K562 (cell line): ENCODE results near the gene PIK3C2G. TPM values are rescaled to one million over a fixed set of nuclear protein-coding genes. Genes with fewer than 3 reads are reported as not detected.

Source experiments
- ATAC-seq: fragments of 200-7000 bp; cut with Tn5 transposase; 3 replicates; pipeline ENCODE4 v1.9.1; 2020; ENCODE audit warnings: moderate library complexity
- BruUV-seq: library from RNA; stranded (reverse); fragments of 400-500 nt; replicated peaks from 2 replicates; lab custom pipeline; 2021; lab: Mats Ljungman, UMichigan
- CTCF ChIA-PET: fragments of 300-600 bp; formaldehyde crosslinking; extraction: SDS; loops from one replicate; lab custom pipeline; 2021; ENCODE audit warnings: low intra/inter-chr PET ratio; lab: Yijun Ruan, JAX
- POLR2A ChIA-PET: fragments of 300-600, 350-650 bp; sonication (Branson Sonifier 250); formaldehyde crosslinking; extraction: SDS; loops from one replicate; lab custom pipeline; 2021; ENCODE audit warnings: antibody characterized with exemption, inconsistent platforms; lab: Yijun Ruan, JAX
- DNase-seq, 4 experiments: peaks; one replicate each; pipeline versions ENCODE4 v3.0.0 to v3.0.0-alpha.2; 2011 to 2018; ENCODE audit warnings: low spot score in 3 of 4, mixed read lengths in 3 of 4; ENCODE audit errors: extremely low read depth in 1 of 4
- FAIRE-seq: peaks from 2 replicates; lab custom pipeline; 2011; peaks lifted over from hg19 to GRCh38; lab: Jason Lieb, UNC
- H2AFZ ChIP-seq: 2 replicates; pipeline ENCODE4 v1.6.0; 2011; ENCODE audit warnings: low read depth, low read length, control low read depth, inconsistent platforms
- H3K27ac ChIP-seq: fragments of 200-600 bp; 3 replicates; pipeline ENCODE4 v1.8.0; 2011; ENCODE audit warnings: low read depth, mild to moderate bottlenecking, control low read depth, inconsistent platforms, low read length, moderate library complexity, mixed read lengths; ENCODE audit errors: extremely low read depth
- H3K27me3 ChIP-seq, 2 experiments: fragments of 300-600 bp in 1 of 2; 2 replicates in 1 of 2; 3 replicates in 1 of 2; pipeline versions ENCODE4 v1.6.0 to v1.8.0; 2011; ENCODE audit warnings: inconsistent platforms in 2 of 2, low read length in 2 of 2, mild to moderate bottlenecking in 1 of 2, mixed read lengths in 1 of 2, moderate library complexity in 1 of 2; ENCODE audit not compliant: control insufficient read depth in 2 of 2, insufficient read depth in 2 of 2
- H3K36me3 ChIP-seq: fragments of 300-600 bp; 3 replicates; pipeline ENCODE4 v1.8.0; 2011; ENCODE audit warnings: mild to moderate bottlenecking, low read length, inconsistent platforms; ENCODE audit not compliant: control insufficient read depth, insufficient read depth
- H3K4me1 ChIP-seq, 2 experiments: fragments of 200-600 bp in 1 of 2; replicated peaks in 1 of 2; 2 replicates in 1 of 2; 3 replicates in 1 of 2; pipeline versions ENCODE4 v1.5.1 to v1.8.0; 2011; ENCODE audit warnings: inconsistent platforms in 2 of 2, low read length in 2 of 2, mild to moderate bottlenecking in 1 of 2, mixed read lengths in 1 of 2, moderate library complexity in 1 of 2; ENCODE audit not compliant: control insufficient read depth in 2 of 2, insufficient read depth in 2 of 2
- H3K4me2 ChIP-seq: 2 replicates; pipeline ENCODE4 v1.6.1; 2011; ENCODE audit warnings: low read length, control low read depth, inconsistent platforms, mixed read lengths; ENCODE audit not compliant: insufficient read depth
- H3K4me3 ChIP-seq: fragments of 200-600 bp; sonication (generic), shearing (Covaris generic); 2 replicates; pipeline ENCODE4 v1.5.1; 2016; ENCODE audit warnings: control low read depth, inconsistent platforms
- H3K79me2 ChIP-seq: fragments of 200-600 bp; 3 replicates; pipeline ENCODE4 v1.8.0; 2011; ENCODE audit warnings: low read length, inconsistent platforms; ENCODE audit not compliant: control insufficient read depth, insufficient read depth
- H3K9ac ChIP-seq, 2 experiments: 2 replicates each; pipeline versions ENCODE4 v1.6.0 to v1.6.1; 2011; ENCODE audit warnings: low read depth in 2 of 2, low read length in 2 of 2, control low read depth in 1 of 2, inconsistent platforms in 1 of 2, mild to moderate bottlenecking in 1 of 2, mixed read lengths in 1 of 2; ENCODE audit not compliant: insufficient read depth in 1 of 2
- H3K9me1 ChIP-seq: one replicate; pipeline ENCODE4 v1.6.0; 2011; ENCODE audit warnings: inconsistent platforms, mild to moderate bottlenecking, low read length, moderate library complexity; ENCODE audit not compliant: control insufficient read depth, insufficient read depth
- H3K9me3 ChIP-seq: replicated peaks from 2 replicates; pipeline ENCODE4 v1.5.1; 2011; ENCODE audit warnings: low read depth, low read length, inconsistent platforms; ENCODE audit not compliant: control insufficient read depth, insufficient read depth
- H4K20me1 ChIP-seq: replicated peaks from 2 replicates; pipeline ENCODE4 v1.6.1; 2011; ENCODE audit warnings: low read length, inconsistent platforms, mixed read lengths; ENCODE audit not compliant: control insufficient read depth, insufficient read depth
- HDGF ChIP-seq: fragments of 450-650 bp; IDR thresholded peaks from 2 replicates; pipeline ENCODE4 v1.6.1; 2016
- MTF1 ChIP-seq: fragments of 250-450 bp; sonication (Bioruptor Pico); IDR thresholded peaks from 2 replicates; pipeline ENCODE4 v1.9.0; 2021; ENCODE audit warnings: moderate library complexity, mild to moderate bottlenecking, inconsistent platforms, borderline replicate concordance
- MXD1 ChIP-seq: fragments of 250-450 bp; sonication (Bioruptor Pico); IDR thresholded peaks from 2 replicates; pipeline ENCODE4 v1.8.0; 2021; ENCODE audit warnings: borderline replicate concordance, mild to moderate bottlenecking, moderate library complexity; ENCODE audit not compliant: poor library complexity, severe bottlenecking
- MYNN ChIP-seq, 2 experiments: sonication (generic); formaldehyde crosslinking in 1 of 2; IDR thresholded peaks; 2 replicates each; pipeline versions ENCODE4 v1.5.0 to v1.6.1; 2016 to 2020; ENCODE audit warnings: antibody characterized with exemption in 1 of 2, missing genetic modification reagents in 1 of 2
- NR2F6 ChIP-seq: fragments of 450-650 bp; formaldehyde crosslinking; IDR thresholded peaks from 2 replicates; pipeline ENCODE4 v1.4.0; 2020; ENCODE audit warnings: mild to moderate bottlenecking
- PATZ1 ChIP-seq: fragments of 250-450 bp; sonication (Bioruptor Pico); IDR thresholded peaks from 2 replicates; pipeline ENCODE4 v1.5.0; 2020; ENCODE audit warnings: mild to moderate bottlenecking, borderline replicate concordance
- PURB ChIP-seq: sonication (generic); formaldehyde crosslinking; IDR thresholded peaks from 2 replicates; pipeline ENCODE4 v1.9.0; 2021; ENCODE audit warnings: low read depth, mild to moderate bottlenecking, missing genetic modification reagents
- RCOR1 ChIP-seq, 2 experiments: IDR thresholded peaks; 2 replicates each; pipeline ENCODE4 v1.6.1; 2012; ENCODE audit warnings: low read depth in 2 of 2, low read length in 2 of 2, borderline replicate concordance in 1 of 2, improper control_type of control experiment in 1 of 2
- SREBF2 ChIP-seq: sonication (generic); formaldehyde crosslinking; IDR thresholded peaks from 2 replicates; pipeline ENCODE4 v1.4.0; 2020; ENCODE audit warnings: mild to moderate bottlenecking, missing genetic modification reagents
- TCFL5 ChIP-seq: fragments of 250-450 bp; sonication (Bioruptor Pico); conservative IDR thresholded peaks from 2 replicates; pipeline ENCODE4 v1.6.1; 2021; ENCODE audit warnings: mild to moderate bottlenecking, moderate library complexity, matching md5 sums
- TGIF2 ChIP-seq: sonication (generic); formaldehyde crosslinking; IDR thresholded peaks from 2 replicates; pipeline ENCODE4 v1.8.1; 2022; ENCODE audit warnings: mild to moderate bottlenecking, missing genetic modification reagents, moderate library complexity
- UBTF ChIP-seq, 2 experiments: IDR thresholded peaks; 2 replicates each; pipeline ENCODE4 v1.6.1; 2012; ENCODE audit warnings: improper control_type of control experiment in 2 of 2, low read depth in 2 of 2, low read length in 2 of 2, borderline replicate concordance in 1 of 2
- ZBTB12 ChIP-seq: fragments of 250-450 bp; sonication (Bioruptor Pico); IDR thresholded peaks from 2 replicates; pipeline ENCODE4 v1.4.0; 2020
- ZFP1 ChIP-seq: fragments of 450-650 bp; formaldehyde crosslinking; IDR thresholded peaks from 2 replicates; pipeline ENCODE4 v1.4.0; 2020; ENCODE audit warnings: mild to moderate bottlenecking, mixed read lengths
- ZNF217 ChIP-seq: sonication (generic); formaldehyde crosslinking; IDR thresholded peaks from 2 replicates; pipeline ENCODE4 v1.8.0; 2022; ENCODE audit warnings: mild to moderate bottlenecking, missing genetic modification reagents
- ZNF76 ChIP-seq: fragments of 250-450 bp; sonication (Bioruptor Pico); IDR thresholded peaks from 2 replicates; pipeline ENCODE4 v1.4.0; 2020; ENCODE audit warnings: mild to moderate bottlenecking, moderate library complexity, borderline replicate concordance
- WGBS: fragments of 100-300 bp; shearing (Covaris generic); methylation state at CpG from one replicate; pipeline ENCODE4 v1.1.6; 2016; ENCODE audit warnings: low coverage, mixed read lengths; ENCODE audit not compliant: insufficient coverage; ENCODE audit errors: missing lambda C conversion rate; 5-methylcytosine and 5-hydroxymethylcytosine counted together
- in situ Hi-C: fragments of 300-500 bp; cut with MboI; formaldehyde crosslinking; loops from 4 replicates; pipeline ENCODE4 v1.15.0; 2018; ENCODE audit warnings: inconsistent platforms, mixed read lengths
- intact Hi-C: fragments of 100-400 bp; cut with micrococcal nuclease; formaldehyde crosslinking; loops from 2 replicates; pipeline ENCODE4 v1.14.2; 2022
- polyA plus RNA-seq, 8 experiments: library from polyadenylated mRNA; depleted of rRNA in 4 of 8; stranded (reverse) in 5 of 8; unstranded in 3 of 8; fragments of >200 nt; fragmentation: Nextera tagmentation in 2 of 8; fragmentation: Illumina TruSeq in 1 of 8; extraction: Ambion mirVana in 2 of 8; extraction: Trizol in 1 of 8; gene quantifications; 2 replicates each; pipeline versions ENCODE4 v1.2.1 to v1.2.3, GENCODE V29; 2011 to 2014; ENCODE audit warnings: inconsistent platforms in 1 of 8, missing spikeins in 1 of 8
- total RNA-seq, 7 experiments: library from RNA; depleted of rRNA in 6 of 7; stranded (reverse); fragments of >200 nt in 6 of 7; fragmentation: Illumina TruSeq in 2 of 7; extraction: Trizol in 2 of 7; gene quantifications; 2 replicates each; pipeline versions ENCODE4 v1.2.1 to v1.2.3, GENCODE V29; 2011 to 2021; ENCODE audit warnings: low replicate concordance in 1 of 7

Gene PIK3C2G
- total and polyA plus RNA-seq, 9 of the 15 experiments (the other 6 are each of a cell fraction or from before 2014, with no cell fraction given), result not detected

- H3K9ac ChIP-seq, result no peak overlapping the region
- no peak overlapping the region for H3K4me3 ChIP-seq
- TF ChIP-seq TGIF2 (CRISPR knock-in tag) (no peak), ZBTB12 (CRISPR knock-in tag) (no peak), PATZ1 (CRISPR knock-in tag) (no peak), MXD1 (CRISPR knock-in tag) (no peak), MTF1 (no peak), NR2F6 (CRISPR knock-in tag) (no peak), ZNF76 (CRISPR knock-in tag) (no peak), RCOR1 (IDR thresholded peaks at IDR 0.05; ENCODE audit: borderline replicate concordance in 1 of 2, low read depth in 2 of 2, low read length in 2 of 2) (no peak), MYNN (IDR thresholded peaks at IDR 0.05) (no peak), MYNN (CRISPR knock-in tag; IDR thresholded peaks at IDR 0.05) (no peak), TCFL5 (no peak), PURB (CRISPR knock-in tag) (no peak), ZNF217 (CRISPR knock-in tag) (no peak), UBTF (IDR thresholded peaks at IDR 0.05; ENCODE audit: borderline replicate concordance in 1 of 2, low read depth in 2 of 2, low read length in 2 of 2) (no peak), HDGF (no peak), SREBF2 (CRISPR knock-in tag) (no peak), ZFP1 (CRISPR knock-in tag) (no peak)
- 0% methylated on average over 2 of the region's 2 CpGs for WGBS
- no peaks in the 10 kb centered on the region for H3K27me3 ChIP-seq
- H3K79me2 ChIP-seq, result no peaks in the 10 kb centered on the region
- H3K9me3 ChIP-seq, result no peaks in the 10 kb centered on the region
- H3K4me2 ChIP-seq, result no peak overlapping the region
- no TSS peak for BruUV-seq
- DNase-seq, result no peak
- no peaks in the 10 kb centered on the region for H3K36me3 ChIP-seq
- H3K9me1 ChIP-seq, result no peaks in the 10 kb centered on the region
- CTCF ChIA-PET, result no interaction called here
- H4K20me1 ChIP-seq, result no peaks in the 10 kb centered on the region
- H2AFZ ChIP-seq, result no peak overlapping the region
- in situ Hi-C loops (no loop called here), intact Hi-C loops (no loop called here)
- no peak for ATAC-seq
- POLR2A ChIA-PET, result no interaction called here
- FAIRE-seq, result no peak
- H3K27ac ChIP-seq, result no peak overlapping the region
- no peaks in the 10 kb centered on the region for H3K4me1 ChIP-seq
Observed at GRCh38 chr12:18375583-18375982, 114.3 kb downstream of the PIK3C2G start.
